Measurements from ENCODE around the gene RPL35A.
"Not testable (repeated sequence)": the region's sequence is repeated elsewhere in the genome, so short reads cannot be mapped to it uniquely, and the experiment has no call there.

RPL35A gene

DNA sequence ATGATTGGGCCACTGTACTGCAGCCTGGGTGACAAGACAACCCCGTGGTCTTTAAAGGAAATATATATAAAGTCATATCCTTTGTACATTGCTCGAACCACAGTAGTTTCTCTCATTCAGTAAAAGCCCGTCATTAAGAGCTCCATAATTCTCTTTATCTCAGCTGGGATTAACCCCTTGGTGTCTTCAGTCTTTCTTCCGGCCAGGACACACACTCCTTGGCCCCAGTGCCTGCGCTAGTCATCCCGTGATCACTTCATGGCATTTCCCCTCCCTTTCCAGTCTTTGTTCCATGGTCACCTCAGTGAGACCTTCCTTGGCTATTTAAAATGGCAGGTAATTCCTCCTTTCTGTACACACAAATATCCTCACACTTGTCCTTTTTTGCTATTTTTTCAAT lies 3.3 kb downstream of the RPL35A start:
- DNase-seq, result no peak

- DNase-seq, result no peak
These were observed 3.9 kb downstream of the RPL35A start for GRCh38 chr3:197953881-197954280.

DNA sequence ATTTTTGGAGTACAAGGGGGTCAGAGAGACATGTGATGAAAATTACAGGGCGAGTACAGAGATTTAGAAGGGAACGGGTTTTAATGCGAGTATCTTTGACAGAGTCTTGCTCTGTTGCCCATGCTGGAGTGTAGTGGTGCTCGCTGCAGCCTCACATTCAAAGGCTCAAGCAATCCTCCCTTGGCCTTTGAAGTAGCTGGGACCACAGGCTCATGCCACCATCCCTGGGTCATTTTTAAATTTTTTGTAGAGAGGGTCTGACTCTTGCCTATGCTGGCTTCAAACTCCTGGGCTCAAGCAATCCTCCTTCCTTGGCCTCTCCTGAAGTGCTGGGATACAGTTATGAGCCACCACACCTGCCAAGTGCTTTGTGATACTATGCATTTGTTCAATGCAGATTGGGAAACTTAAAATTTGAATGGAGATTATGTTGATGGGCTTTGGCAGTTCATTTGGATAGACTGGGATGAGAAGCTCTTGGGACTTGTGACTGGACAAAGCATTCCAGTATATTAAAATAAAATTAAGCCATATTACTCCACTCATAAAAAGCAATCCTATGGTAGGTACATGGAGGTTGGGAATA lies 6.0 kb downstream of the RPL35A start:
- no peak for DNase-seq

- no peak for DNase-seq
These were observed 6.6 kb downstream of the RPL35A start for GRCh38 chr3:197956626-197956988.

DNA sequence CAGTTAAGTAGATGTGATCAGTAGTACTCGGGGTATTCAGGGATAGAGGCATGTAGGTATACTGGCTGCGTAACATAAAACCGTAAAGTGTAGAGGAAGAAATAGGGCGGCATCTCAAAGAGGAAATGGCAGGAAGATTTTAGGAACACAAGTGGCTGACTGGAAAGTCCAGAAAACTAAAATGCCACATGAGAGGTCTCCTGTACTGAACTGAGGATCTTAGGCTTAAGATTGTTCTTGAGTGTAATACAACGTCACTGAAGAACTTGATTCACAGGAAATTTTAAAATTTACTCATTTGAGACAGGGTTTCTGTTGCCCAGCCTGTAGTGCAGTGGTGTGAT lies 7.8 kb downstream of the RPL35A start:
- DNase-seq, result no peak

- no peak for DNase-seq
These were observed 8.4 kb downstream of the RPL35A start for GRCh38 chr3:197958346-197958745.

DNA sequence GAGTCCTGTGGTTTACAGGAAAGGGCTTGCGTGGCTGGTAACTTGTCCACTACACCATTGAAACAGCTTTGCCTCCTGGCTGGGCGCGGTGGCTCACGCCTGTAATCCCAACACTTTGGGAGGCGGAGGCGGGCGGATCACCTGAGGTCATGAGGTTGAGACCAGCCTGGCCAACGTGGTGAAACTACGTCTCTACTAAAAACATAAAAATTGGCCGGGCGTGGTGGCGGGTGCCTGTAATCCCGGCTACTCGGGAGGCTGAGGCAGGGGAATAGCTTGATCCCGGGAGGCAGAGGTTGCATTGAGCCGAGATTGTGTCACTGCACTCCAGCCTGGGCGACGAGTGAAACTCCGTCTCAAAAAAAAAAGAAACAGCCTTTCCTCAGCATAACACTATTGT lies 8.9 kb downstream of the RPL35A start:
- DNase-seq, result not testable (repeated sequence)

- DNase-seq, result no peak
These were observed 9.5 kb downstream of the RPL35A start for GRCh38 chr3:197959500-197959890.

GRCh38 chr3:197959891-197960693 lies 10.1 kb downstream of the RPL35A start, which contains the start of gene LMLN:
Gene LMLN (plus strand): TSS chr3:197960217. CDS start chr3:197960246, 29 bp downstream.
- DNase-seq, result peak; percentile 95

DNA sequence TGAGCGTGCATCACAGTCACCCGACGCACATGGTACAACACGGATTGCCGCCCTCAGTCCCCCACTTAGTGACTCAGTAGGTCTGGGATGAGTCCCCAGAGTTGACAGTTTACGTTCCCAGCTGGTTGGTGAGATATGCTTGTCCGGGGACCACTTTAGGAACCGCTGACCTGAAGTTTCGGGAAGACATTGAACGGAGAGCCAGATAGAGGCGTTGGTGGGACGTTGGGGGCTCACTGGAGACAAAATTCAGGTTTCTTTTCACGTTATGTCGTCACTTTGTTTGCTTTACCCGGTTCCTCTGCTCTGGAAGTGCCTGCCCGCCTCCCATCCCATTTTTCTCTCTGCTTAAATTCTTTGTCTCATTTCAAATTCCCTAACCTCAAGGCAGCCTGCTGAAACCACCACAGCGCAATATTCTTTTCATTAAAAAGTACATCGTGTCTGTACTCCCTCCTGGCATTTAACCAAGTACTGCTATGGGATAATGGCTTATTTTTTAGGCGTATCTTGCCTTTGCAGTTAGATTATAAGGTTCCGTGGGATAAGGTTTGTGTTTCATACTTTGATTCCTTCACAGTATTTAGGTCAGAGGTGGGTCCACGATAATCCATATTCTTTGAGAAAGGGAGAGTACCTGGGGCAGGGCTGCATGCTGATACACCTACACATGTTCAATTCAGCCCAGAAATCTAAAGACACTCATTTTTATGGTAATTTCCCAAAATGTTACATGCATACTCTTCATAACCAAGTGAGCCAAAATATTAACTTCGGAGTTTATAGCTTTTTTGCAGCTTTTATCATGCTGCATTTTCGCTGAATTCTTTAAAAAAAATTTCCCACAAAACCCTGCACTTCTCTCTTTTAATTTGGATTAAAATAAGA lies 10.9 kb downstream of the RPL35A start:
- no peak for DNase-seq

- no peak for DNase-seq
These were observed 11.6 kb downstream of the RPL35A start for GRCh38 chr3:197961582-197961945.

- DNase-seq, result no peak
These were observed 13.1 kb downstream of the RPL35A start for GRCh38 chr3:197963019-197963637.

DNA sequence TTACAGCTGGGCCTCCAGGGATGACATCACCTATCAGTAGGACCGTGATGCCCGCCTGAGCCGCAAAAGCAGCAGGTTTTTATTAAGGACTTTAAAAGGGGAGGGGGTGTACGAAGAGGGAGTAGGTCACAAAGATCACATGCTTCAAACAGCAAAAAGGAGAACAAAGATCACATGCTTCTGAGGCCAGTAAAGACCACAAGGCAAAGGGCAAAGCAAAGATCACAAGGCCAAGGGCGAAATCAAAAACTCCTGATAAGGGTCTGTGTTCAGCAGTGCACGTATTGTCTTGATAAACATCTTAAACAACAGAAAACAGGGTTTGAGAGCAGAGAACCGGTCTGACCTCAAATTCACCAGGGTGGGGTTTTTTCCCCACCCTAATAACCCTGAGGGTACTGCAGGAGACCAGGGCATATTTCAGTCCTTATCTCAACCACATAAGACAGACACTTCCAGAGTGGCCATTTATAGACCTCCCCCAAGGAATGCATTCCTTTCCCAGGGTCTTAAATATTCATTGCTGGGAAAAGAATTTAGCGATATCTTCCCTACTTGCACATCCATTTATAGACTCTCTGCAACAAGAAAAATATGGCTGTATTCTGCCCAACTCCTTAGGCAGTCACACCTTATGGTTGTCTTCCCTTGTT lies 17.5 kb downstream of the RPL35A start:
- DNase-seq, result not testable (repeated sequence)

- no peak for DNase-seq
These were observed 20.6 kb downstream of the RPL35A start for GRCh38 chr3:197970588-197970987.

DNA sequence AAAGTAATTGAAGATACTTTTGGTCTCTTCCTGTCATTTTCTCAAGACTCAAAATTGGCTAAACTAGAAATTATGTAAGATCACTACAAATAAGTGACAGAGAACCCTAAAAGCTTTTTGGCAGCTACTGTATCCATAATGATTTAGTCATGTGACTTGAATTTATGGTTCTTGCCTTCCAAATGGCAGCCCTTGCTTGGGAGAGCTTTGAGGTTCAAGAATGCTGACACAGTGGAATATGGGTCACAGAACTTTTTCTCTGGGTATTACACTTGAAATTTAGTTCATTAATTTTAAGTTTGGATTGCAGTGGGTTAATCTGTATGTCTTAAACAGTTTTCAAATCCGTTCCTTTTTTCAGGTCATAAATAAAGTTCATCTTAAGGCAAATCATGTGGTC lies 24.0 kb downstream of the RPL35A start:
- DNase-seq, result no peak

DNA sequence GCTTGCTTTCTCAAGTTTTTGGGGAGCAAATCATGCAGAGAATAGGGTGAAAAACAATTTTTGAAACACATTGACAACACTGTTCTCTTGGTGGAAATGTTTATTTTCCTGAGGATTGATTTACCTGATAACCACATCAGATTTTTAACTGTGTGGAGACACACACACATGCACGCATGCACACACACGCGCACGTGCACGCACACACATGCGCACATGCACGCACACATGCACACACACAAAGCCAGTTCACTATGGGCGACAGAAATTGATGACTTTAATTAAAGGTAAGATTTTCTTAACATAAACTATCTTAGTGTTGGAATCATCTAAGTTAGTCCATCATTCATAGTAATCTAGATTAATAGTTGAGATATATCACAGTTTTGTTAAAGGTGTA lies 25.3 kb downstream of the RPL35A start:
- no peak for DNase-seq

GRCh38 chr3:197983076-197983475 lies 33.1 kb downstream of the RPL35A start:
- DNase-seq, result no peak

DNA sequence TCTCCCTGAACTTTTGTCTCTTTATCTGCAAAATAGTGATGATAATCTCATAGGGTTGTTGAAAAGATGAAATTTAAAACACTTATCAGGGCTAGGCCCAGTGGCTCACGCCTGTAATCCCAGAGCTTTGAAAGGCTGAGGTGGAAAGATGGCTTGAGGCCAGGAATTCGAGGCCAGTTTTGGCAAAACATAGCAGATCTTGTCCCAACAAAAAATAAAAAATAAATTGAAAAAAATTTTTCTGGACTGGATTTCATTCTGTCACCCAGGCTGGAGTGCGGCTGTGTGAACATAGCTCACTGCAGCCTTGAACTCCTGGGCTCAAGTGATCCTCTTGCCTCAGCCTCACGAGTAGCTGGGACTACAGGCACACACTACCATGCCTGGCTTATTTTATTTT lies 39.7 kb downstream of the RPL35A start:
- DNase-seq, result no peak

DNA sequence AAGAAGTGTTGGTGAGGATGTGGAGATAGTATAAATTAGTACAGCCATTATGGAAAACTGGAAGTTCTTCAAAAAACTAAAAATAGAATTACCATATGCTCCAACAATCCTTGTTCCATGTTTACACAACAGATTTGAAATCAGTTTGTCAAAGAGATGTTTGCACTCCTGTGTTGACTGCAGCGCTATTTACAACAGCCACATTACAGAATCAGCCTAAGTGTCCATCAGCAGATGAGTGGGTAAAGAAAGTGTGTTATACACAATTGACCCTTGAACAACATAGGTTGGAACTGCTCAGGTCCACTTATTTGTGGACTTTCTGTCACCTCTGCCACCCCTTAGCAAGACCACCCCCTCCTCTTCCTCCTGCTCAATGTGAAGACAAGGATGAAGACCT lies 44.7 kb downstream of the RPL35A start:
- no peak for DNase-seq

GRCh38 chr3:197996855-197997254 lies 46.9 kb downstream of the RPL35A start:
- DNase-seq, result no peak

DNA sequence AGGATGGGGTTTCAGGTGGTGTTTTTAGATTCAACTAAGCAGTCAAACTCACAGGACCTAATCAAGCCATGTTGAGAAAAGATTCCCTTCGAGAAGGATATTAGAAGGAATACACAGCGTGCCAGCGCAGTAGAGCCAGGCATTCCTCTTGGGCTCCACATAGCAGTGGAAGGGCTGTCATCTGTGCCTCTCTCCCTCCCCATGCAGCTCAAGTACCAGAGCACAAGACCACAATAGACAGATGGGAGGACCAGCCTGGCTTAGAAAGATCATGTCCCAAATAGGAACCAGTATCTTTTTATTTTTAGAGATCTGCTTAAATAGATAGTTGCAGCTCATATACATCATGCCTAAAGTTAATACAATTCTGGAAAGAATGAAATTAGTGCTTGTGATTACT lies 47.9 kb downstream of the RPL35A start:
- no peak for DNase-seq

All from DMS 273 treated with DMSO at 0.1 percent for 48 hours (cell line).